ENCODE results near the gene ANKRD35.

DNA sequence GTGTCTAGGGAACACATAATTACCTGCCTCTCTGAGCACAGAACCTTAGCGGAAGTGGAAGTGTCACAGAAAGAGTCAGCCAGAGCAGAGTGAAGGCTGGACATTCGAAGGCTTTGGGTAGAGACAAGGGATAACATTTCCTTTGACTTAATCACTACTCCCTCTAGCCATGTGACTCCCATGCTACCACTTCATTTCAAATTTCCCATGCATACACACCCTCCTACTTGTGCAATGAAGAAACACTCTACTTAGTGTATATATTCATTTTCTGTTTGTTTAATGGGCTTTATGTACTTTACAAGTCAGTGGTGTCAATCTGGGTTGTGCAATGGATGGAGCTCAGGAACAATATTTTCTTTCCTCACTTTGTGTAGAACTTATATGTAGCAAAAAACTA is 6.9 kb downstream of the ANKRD35 start:
- TF ChIP-seq CTCF (IDR thresholded peaks at IDR 0.05), result no peak
- TF ChIP-seq POLR2A (IDR thresholded peaks at IDR 0.05), result no peak

Data from adrenal gland (tissue), 5 donors.